ENCODE data around the gene OMA1. TPM values are rescaled to one million over a fixed set of nuclear protein-coding genes. Genes with fewer than 3 reads are reported as not detected.

OMA1 gene
- total and polyA plus RNA-seq, 2 of the 4 experiments (the other 2 are of a cell fraction) = 5.9 to 6.4 TPM

DNA sequence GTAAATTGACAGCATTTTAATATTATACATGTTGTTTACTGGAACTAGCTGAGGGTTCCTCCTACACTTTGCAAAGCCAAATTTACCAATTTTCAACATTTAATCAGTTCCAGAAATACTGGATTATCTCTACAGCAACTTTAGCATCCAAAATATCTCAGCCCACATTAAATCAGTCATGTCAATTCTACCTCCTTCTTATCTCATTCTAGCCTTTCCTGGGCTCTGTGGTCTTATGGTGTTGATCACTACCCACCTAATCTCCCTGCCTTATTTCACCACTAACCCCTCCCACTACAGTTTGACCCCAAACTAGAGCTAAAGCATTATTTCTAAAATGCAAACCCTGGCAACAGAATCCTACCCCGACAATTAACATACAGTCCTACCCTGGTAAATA, 3.3 kb downstream of the OMA1 start:
- no peak overlapping the region for H2BK15ac ChIP-seq (ENCODE audit: low read depth, low read length)
- no peak for DNase-seq

More for the DNA sequence above, 3.3 kb downstream of the OMA1 start:
- H3K4me3 ChIP-seq (ENCODE audit: insufficient read depth, low read depth, low read length) = no peak overlapping the region
- no peaks in the 10 kb centered on the region for H3K9me3 ChIP-seq (ENCODE audit: control insufficient read depth, insufficient read depth, low read length)
- no peak overlapping the region for H3K23ac ChIP-seq (ENCODE audit: low read depth, low read length)
- no peak overlapping the region for H4K8ac ChIP-seq (ENCODE audit: low read depth in 2 of 2, low read length in 2 of 2)
- no peak overlapping the region for H3K56ac ChIP-seq (ENCODE audit: extremely low read depth, insufficient read depth, low read length)
- no peak overlapping the region for H3K4ac ChIP-seq (ENCODE audit: low read depth, low read length)
- no CpG with 5 or more reads among the region's 1 CpG for WGBS, 2 experiments (ENCODE audit: extremely low coverage in 2 of 2, insufficient read length in 1 of 2)
- no peak overlapping the region for H2BK5ac ChIP-seq (ENCODE audit: low read depth, low read length, poor library complexity, severe bottlenecking)
- H4K5ac ChIP-seq (ENCODE audit: low read depth, low read length) = no peak overlapping the region
- peaks cover 7 to 11% of the 10 kb centered on the region in 2 experiments; a peak in 3 of 4 replicates for H3K79me1 ChIP-seq (ENCODE audit: low read depth in 1 of 2, low read length in 2 of 2)
- no peak overlapping the region for H2AK9ac ChIP-seq (replicated peaks; ENCODE audit: low read depth, low read length, poor library complexity)
- ATAC-seq (ENCODE audit: low read depth) = no peak
- in situ Hi-C loops (cut with MboI; ENCODE audit: low sequenced_read_pairs) (loop anchor here (10.0 kb wide), 1 partner anchor 112 kb away; no protein-coding TSS in a partner anchor), dilution Hi-C loops (cut with HindIII; ENCODE audit: low sequenced_read_pairs, unreplicated experiment) (no loop called here), intact Hi-C loops (cut with micrococcal nuclease) (loop anchor here (10.0 kb wide), 2 partner anchors 1118 to 1212 kb away; partner anchors contain the start of gene DAB1)
- no peak overlapping the region for H2AK5ac ChIP-seq (ENCODE audit: low read depth, low read length)
- no peaks in the 10 kb centered on the region; the same call in 1 of the 2 replicates for H3K4me1 ChIP-seq (ENCODE audit: control insufficient read depth, insufficient read depth, low read length)
- no peak overlapping the region for H3K4me2 ChIP-seq (ENCODE audit: low read depth, low read length)
- no TSS peak for BruUV-seq (replicated peaks)
- no peak for TF ChIP-seq POLR2A (IDR thresholded peaks at IDR 0.05; ENCODE audit: low read depth, low read length)
- TF ChIP-seq, protein P1, sequence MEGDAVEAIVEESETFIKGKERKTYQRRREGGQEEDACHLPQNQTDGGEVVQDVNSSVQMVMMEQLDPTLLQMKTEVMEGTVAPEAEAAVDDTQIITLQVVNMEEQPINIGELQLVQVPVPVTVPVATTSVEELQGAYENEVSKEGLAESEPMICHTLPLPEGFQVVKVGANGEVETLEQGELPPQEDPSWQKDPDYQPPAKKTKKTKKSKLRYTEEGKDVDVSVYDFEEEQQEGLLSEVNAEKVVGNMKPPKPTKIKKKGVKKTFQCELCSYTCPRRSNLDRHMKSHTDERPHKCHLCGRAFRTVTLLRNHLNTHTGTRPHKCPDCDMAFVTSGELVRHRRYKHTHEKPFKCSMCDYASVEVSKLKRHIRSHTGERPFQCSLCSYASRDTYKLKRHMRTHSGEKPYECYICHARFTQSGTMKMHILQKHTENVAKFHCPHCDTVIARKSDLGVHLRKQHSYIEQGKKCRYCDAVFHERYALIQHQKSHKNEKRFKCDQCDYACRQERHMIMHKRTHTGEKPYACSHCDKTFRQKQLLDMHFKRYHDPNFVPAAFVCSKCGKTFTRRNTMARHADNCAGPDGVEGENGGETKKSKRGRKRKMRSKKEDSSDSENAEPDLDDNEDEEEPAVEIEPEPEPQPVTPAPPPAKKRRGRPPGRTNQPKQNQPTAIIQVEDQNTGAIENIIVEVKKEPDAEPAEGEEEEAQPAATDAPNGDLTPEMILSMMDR (conservative IDR thresholded peaks at IDR 0.05; ENCODE audit: low read depth, low read length) = no peak
- no peak for TF ChIP-seq NFE2L2 (IDR thresholded peaks at IDR 0.05; ENCODE audit: low read depth, low read length)
- TF ChIP-seq FOS (IDR thresholded peaks at IDR 0.05; ENCODE audit: low read depth, low read length) = no peak
- TF ChIP-seq RCOR1 (IDR thresholded peaks at IDR 0.05; ENCODE audit: insufficient replicate concordance, low read length) = no peak
- no peak for TF ChIP-seq RAD21 (IDR thresholded peaks at IDR 0.05; ENCODE audit: low read length)
- TF ChIP-seq, protein P2, sequence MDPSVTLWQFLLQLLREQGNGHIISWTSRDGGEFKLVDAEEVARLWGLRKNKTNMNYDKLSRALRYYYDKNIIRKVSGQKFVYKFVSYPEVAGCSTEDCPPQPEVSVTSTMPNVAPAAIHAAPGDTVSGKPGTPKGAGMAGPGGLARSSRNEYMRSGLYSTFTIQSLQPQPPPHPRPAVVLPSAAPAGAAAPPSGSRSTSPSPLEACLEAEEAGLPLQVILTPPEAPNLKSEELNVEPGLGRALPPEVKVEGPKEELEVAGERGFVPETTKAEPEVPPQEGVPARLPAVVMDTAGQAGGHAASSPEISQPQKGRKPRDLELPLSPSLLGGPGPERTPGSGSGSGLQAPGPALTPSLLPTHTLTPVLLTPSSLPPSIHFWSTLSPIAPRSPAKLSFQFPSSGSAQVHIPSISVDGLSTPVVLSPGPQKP (IDR thresholded peaks at IDR 0.05; ENCODE audit: borderline replicate concordance, low read depth, low read length) = no peak
- TF ChIP-seq MAFK (IDR thresholded peaks at IDR 0.05; ENCODE audit: low read depth, low read length) = no peak
- TF ChIP-seq, protein P3, sequence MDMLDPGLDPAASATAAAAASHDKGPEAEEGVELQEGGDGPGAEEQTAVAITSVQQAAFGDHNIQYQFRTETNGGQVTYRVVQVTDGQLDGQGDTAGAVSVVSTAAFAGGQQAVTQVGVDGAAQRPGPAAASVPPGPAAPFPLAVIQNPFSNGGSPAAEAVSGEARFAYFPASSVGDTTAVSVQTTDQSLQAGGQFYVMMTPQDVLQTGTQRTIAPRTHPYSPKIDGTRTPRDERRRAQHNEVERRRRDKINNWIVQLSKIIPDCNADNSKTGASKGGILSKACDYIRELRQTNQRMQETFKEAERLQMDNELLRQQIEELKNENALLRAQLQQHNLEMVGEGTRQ (IDR thresholded peaks at IDR 0.05; ENCODE audit: low read depth, low read length) = no peak
- no peak for TF ChIP-seq RFX5 (IDR thresholded peaks at IDR 0.05; ENCODE audit: low read depth, low read length)
- no peak for TF ChIP-seq CEBPB (IDR thresholded peaks at IDR 0.05; ENCODE audit: low read depth, low read length)
- TF ChIP-seq CHD1 (IDR thresholded peaks at IDR 0.05; ENCODE audit: low read depth, low read length) = no peak
- no peak for TF ChIP-seq BHLHE40 (IDR thresholded peaks at IDR 0.05; ENCODE audit: low read depth, low read length)
- no peak for TF ChIP-seq MAZ (IDR thresholded peaks at IDR 0.05; ENCODE audit: borderline replicate concordance, low read depth, low read length)
- TF ChIP-seq SMC3 (IDR thresholded peaks at IDR 0.05; ENCODE audit: low read depth, low read length) = no peak
- CTCF ChIA-PET = interaction anchor here (0.7 to 1.9 kb wide), 2 partner anchors 109 to 1218 kb away, joined by 4 to 6 read pairs; no protein-coding TSS in a partner anchor
- H4K91ac ChIP-seq (ENCODE audit: insufficient read depth, low read depth, low read length) = no peak overlapping the region
- H2AFZ ChIP-seq (replicated peaks; ENCODE audit: low read length, poor library complexity) = no peak overlapping the region
- no peak overlapping the region for H3K9ac ChIP-seq (ENCODE audit: low read depth, low read length)
- POLR2A ChIA-PET (ENCODE audit: unreplicated experiment) = no interaction called here
- H3K36me3 ChIP-seq (ENCODE audit: control insufficient read depth, insufficient read depth, low read length) = no peaks in the 10 kb centered on the region; the same call in 1 of the 2 replicates
- H3K14ac ChIP-seq (replicated peaks; ENCODE audit: low read depth, low read length) = no peak overlapping the region
- no peak overlapping the region for H3K27ac ChIP-seq (ENCODE audit: insufficient read depth, low read length)
- H3K27me3 ChIP-seq (ENCODE audit: control insufficient read depth, insufficient read depth, low read length) = no peaks in the 10 kb centered on the region
- H2BK20ac ChIP-seq (ENCODE audit: low read depth, low read length) = no peak overlapping the region
- H4K20me1 ChIP-seq (ENCODE audit: insufficient read depth, low read length) = no peaks in the 10 kb centered on the region
- H3K18ac ChIP-seq (ENCODE audit: low read depth, low read length) = no peak overlapping the region
- H2BK120ac ChIP-seq (ENCODE audit: low read depth, low read length) = no peak overlapping the region
- peaks cover 2% of the 10 kb centered on the region; the same call in 1 of the 2 replicates for H3K9me1 ChIP-seq (ENCODE audit: insufficient read depth, low read length)

All from IMR-90 (cell line).